ENCODE results near the gene GLCCI1.

Gene GLCCI1

GRCh38 chr7:8134089-8134733 is 165.6 kb downstream of the GLCCI1 start:
- DNase-seq: no peak

GRCh38 chr7:8135417-8135816 is 166.8 kb downstream of the GLCCI1 start:
- no peak for DNase-seq

- no peak for DNase-seq
Observed at GRCh38 chr7:8136051-8136730, 167.6 kb downstream of the GLCCI1 start.

Data from cerebellar nuclear complex (tissue), 1 donor.